Left kidney (tissue), 8 donors: ENCODE results near the gene KRTAP9-2. TPM values are rescaled to one million over a fixed set of nuclear protein-coding genes. Genes with fewer than 3 reads are reported as not detected.
"Not testable (repeated sequence)": the region's sequence is repeated elsewhere in the genome, so short reads cannot be mapped to it uniquely, and the experiment has no call there.

Experiments used
- DNase-seq: peaks from one replicate; pipeline ENCODE4 v3.0.0-alpha.2; 2013
- long read RNA-seq, 8 donors: transcript quantifications; one replicate each; lab custom pipeline, GENCODE V29; 2026
- polyA plus RNA-seq: library from polyadenylated mRNA; unstranded; fragments of 120-200 nt; gene quantifications from one replicate; pipeline ENCODE4 v1.2.1, GENCODE V29; 2013; ENCODE audit not compliant: insufficient read length

Gene KRTAP9-2, protein sequence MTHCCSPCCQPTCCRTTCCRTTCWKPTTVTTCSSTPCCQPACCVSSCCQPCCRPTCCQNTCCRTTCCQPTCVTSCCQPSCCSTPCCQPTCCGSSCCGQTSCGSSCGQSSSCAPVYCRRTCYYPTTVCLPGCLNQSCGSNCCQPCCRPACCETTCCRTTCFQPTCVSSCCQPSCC
- polyA plus RNA-seq, result not detected
- long read RNA-seq, donor 1, result 0 reads
- long read RNA-seq, donor 2, result 0 reads
- long read RNA-seq, donor 3, result 0 reads
- long read RNA-seq, donor 4, result 0 reads
- long read RNA-seq, donor 5, result 0 reads
- long read RNA-seq, donor 6, result 0 reads
- long read RNA-seq, donor 7, result 0 reads
- long read RNA-seq, donor 8, result 0 reads

DNA sequence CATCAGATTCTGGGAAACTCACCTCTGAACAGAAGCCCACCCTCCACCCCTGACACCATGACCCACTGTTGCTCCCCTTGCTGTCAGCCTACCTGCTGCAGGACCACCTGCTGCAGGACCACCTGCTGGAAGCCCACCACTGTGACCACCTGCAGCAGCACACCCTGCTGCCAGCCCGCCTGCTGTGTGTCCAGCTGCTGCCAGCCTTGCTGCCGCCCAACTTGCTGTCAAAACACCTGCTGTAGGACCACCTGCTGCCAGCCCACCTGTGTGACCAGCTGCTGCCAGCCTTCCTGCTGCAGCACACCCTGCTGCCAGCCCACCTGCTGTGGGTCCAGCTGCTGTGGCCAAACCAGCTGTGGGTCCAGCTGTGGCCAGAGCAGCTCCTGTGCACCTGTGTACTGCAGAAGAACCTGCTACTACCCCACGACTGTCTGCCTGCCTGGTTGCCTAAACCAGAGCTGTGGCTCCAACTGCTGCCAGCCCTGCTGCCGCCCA lies at the start of gene KRTAP9-2:
Gene KRTAP9-2 (plus strand): TSS at position 51 of the 498 bp plus-strand sequence. CDS start 7 bp downstream, at position 58.
- not testable (repeated sequence) for DNase-seq

DNA sequence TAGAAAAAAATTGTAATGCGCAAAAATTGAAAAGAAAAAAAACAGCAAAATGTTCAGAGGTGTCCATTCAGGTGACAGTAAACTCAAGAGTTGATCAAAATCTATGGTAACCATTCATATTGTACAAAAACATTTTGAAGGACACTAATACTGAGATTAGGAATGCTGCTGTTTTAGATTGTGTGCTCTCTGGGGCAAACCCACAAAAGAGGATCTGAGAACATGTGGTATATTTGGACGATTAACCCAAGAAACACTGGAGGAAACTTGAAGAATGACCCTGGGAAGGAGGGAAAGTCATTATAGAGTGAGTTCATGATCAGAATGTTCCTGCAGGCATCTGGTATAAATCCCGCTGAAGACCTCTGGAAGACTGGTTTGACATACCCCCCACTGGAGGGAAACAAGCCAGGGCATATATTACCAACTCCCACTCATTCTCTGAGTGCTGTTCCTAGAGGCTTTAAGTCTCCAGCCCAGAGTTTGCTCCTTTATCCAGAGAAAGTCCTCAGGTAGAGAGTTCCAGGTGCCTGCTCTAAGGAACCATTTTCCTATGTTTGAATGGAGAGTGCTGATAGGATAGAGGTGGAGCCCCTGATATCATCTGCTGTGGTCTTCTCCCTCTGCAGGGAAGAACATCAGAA lies 49.6 kb upstream of the KRTAP9-2 start:
- DNase-seq, result no peak

DNA sequence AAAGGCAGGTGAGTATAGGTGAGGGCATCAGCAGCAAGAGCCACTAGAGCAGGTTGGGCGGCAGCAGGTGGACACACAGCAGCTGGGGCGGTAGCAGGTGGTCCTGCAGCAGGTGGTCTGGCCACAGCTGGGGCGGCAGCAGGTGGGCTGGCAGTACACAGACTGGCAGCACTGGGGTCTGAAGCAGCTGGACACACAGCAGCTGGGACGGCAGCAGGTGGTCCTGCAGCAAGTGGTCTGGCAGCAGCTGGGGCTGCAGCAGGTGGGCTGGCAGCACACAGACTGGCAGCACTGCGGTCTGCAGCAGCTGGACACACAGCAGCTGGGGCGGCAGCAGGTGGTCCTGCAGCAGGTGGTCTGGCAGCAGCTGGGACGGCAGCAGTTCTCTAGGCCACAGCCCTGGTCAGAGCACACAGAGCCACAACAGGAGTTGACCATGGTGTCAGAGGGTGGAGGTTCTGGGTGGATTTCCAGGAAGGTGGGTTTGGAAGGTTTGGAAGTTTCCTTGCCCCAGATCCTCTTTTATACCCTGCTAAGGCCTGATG lies 48.6 kb upstream of the KRTAP9-2 start, which contains the start of gene KRTAP4-2:
Gene KRTAP4-2 (minus strand): TSS at position 495 of the 545 bp plus-strand sequence. CDS start 57 bp downstream, at position 438.
- DNase-seq, result no peak

DNA sequence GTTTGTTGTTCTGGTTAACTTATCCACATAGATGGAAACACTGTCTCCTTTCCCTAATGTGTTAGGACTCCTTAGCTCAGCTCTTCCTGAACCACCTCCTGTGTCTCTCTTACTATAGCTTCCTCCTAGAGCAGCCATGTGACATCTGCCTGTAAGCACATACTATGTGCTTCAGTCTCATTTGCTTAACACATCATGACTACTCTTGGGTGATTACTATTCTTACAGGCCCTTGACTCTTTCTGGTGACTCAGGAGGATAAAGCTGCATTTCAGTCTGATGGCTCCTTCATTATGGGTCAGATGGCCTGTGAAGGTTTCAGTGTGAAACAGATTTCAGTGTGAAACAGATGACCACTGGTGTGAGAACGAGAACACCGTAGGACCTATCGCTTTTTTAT lies 48.1 kb upstream of the KRTAP9-2 start:
- no peak for DNase-seq

DNA sequence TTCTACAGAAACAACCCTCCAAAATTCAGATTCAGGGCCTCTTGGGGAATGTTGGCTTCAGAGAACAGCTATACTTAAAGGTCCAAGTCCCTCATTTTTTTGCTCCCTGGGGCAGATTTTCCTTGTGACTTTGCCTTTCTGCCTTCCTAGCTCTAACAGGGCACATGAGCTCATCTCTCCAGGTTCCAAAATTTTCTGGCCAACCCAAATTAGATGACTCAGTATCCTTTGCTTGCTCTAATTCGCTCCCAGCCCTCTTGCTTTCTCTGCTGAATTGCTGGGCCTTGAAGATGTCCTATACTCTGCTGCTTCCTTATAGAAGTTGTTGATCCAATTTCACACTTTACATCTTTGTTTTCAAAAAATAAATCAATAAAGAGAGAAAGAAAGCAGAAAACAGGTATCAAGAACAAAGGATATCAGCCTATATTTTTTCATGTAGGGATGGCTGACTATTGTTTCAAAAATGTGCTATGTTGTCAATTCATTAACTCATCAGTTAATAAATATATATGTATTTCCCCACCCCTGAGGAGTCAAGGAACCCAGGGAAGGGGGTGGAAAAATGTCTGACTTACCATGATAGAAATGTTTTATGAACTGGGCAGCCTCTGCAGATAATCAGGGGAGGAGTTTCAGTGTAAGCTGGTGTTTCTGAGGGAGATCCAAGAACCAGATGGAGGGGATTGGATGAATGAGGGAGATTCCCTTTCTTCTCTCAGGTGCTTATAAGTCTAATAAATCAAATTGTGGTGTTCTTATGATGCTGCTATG lies 47.4 kb upstream of the KRTAP9-2 start:
- no peak for DNase-seq

DNA sequence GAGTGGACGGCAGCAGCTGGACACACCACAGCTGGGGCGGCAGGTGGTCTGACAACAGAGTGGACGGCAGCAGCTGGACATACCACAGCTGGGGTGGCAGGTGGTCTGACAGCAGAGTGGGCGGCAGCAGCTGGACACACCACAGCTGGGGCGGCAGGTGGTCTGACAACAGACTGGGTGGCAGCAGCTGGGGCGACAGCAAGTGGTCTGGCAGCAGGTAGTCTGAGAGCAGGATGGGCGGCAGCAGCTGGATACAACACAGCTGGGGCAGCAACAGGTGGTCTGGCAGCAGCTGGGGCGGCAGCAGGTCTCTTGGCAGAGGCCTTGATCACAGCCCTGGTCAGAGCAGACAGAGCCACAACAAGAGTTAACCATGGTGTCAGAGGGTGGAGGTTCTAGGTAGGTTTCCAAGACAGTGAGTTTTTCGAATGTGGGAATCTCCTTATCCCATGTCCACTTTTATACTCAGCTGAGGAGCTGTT lies 41.9 kb upstream of the KRTAP9-2 start, which contains the start of gene KRTAP4-1:
Gene KRTAP4-1 (minus strand): TSS at position 432 of the 482 bp plus-strand sequence. CDS start 57 bp downstream, at position 375.
- DNase-seq, result no peak

DNA sequence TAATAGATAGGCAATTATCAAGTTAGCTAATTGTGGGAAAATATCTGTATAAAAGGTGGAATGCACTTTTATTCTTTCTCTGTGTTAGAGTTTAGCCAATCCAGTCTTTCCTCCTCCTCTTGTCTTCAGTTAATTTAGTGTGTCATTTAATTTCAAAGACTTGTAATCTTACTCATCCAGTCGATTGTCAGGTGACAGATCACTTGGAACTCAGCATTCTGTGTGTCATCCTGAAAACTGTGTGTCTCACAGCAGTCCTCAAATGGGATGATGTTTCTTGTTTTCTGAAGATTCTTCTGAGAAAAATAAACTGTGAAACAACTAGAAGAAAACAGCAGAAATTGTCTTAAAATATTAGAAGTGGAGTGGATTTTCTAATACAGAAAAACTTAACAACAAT lies 41.4 kb upstream of the KRTAP9-2 start:
- no peak for DNase-seq

DNA sequence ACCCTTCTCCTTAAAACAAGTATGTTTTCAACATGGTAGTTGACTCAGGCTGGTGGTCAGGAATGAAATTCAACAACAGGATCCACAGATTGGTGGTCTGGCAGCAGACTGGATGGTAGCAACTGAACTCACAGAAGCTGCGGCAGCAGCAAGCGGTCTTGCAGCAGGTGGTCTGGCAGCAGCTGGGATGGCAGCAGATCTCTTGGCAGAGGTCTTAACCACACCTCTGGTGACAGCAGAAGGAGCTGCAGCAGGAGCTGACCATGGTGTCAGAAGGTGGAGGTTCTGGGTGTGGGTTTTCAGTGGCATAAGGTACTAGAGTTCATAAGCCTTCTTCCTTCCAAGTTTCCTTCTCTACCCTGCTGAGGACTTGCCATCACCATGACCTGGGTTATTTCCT lies 39.6 kb upstream of the KRTAP9-2 start:
- no peak for DNase-seq

DNA sequence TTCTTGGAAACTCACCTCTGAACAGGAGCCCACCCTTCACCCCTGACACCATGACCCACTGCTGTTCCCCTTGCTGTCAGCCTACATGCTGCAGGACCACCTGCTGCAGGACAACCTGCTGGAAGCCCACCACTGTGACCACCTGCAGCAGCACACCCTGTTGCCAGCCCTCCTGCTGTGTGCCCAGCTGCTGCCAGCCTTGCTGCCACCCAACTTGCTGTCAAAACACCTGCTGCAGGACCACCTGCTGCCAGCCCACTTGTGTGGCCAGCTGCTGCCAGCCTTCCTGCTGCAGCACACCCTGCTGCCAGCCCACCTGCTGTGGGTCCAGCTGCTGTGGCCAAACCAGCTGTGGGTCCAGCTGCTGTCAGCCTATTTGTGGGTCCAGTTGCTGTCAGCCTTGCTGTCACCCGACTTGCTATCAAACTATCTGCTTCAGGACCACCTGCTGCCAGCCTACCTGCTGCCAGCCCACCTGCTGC lies 36.6 kb upstream of the KRTAP9-2 start, which contains the start of gene KRTAP9-1:
Gene KRTAP9-1 (plus strand): TSS at position 51 of the 482 bp plus-strand sequence. CDS start 0 bp downstream, at position 51.
- DNase-seq, result not testable (repeated sequence)

DNA sequence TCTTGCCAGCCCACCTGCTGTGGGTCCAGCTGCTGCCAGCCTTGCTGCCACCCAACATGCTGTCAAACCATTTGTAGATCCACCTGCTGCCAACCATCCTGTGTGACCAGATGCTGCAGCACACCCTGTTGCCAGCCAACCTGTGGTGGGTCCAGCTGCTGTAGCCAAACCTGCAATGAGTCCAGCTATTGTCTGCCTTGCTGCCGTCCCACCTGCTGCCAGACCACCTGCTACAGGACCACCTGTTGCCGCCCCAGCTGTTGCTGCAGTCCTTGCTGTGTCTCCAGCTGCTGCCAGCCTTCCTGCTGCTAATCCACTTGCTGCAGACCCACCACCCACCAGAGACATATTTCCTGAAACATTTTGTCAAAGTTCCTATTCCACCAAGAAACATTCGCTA lies 36.1 kb upstream of the KRTAP9-2 start:
- no peak for DNase-seq

DNA sequence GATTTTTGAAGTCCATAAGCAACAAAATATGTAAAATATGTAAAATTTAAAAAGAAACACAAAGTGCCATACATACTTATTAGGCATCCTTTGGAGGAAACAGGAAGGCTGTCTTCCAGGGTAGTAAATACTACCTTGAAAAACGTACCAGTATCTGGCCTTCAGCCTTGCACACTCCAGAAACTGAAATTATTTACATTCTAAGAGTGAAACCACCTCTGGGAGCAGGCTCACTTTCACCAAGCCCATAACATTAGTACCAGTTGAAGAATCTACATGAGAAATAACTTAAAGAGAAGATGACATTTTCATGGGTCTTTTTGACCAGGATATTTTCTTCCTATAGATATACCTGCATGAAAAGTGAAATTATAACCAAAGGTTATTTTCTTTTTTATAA lies 30.4 kb upstream of the KRTAP9-2 start:
- no peak for DNase-seq

DNA sequence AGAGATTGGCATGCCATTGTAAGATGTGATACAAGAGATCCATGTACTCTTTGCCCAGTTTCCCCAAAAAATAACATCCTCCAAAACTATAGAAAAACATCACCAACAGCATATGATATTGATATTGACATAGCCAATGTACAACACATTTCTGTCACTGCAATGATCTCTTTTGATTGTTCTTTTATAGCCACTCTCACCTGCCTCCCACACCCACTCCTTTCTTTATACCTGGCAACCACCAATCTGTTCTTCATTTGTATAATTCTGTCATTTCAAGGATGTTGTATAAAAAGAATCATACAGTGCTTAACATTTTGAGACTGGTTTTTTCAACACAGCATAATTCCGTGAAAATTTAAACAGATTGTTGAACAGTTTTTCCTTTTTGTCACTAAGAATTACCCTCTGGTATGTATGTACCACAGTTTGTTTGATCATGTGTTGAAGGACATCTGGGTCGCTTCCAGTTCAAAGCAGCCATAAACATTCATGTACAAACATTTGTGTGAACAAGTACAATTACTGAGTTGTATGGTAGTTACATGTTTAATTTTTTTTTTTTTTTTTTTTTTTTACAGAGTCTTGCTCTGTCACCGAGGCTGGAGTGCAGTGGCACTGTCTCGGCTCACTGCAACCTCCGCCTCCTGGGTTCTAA lies 26.9 kb upstream of the KRTAP9-2 start:
- DNase-seq, result no peak

DNA sequence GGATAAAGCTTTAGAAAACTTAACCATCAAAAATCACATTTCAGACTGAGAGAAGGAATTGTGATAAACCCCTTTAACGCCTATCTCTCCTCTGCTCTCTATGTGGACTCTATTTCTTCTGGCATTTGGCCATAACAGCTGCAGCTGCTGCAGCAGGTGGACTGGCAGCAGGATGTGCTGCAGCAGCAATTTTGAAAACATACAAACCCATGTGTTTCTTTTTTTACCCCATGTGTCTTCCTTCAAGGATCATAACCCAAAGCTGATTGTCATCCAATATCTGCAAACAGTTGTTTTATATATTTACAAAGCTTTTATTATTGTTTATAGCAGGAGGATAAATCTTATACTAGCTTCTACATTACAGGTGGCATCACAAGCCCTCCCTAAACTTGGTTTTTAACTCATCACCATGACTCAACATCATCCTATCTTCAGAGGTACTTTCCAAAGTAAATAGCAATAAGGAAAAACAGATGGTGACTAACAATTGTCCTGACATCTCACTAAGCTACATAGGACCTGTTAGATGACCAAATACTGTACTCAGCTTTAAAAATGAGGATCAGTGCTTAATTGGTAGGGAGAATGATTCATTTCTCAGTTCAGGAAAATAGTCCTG lies 14.5 kb upstream of the KRTAP9-2 start:
- no peak for DNase-seq

DNA sequence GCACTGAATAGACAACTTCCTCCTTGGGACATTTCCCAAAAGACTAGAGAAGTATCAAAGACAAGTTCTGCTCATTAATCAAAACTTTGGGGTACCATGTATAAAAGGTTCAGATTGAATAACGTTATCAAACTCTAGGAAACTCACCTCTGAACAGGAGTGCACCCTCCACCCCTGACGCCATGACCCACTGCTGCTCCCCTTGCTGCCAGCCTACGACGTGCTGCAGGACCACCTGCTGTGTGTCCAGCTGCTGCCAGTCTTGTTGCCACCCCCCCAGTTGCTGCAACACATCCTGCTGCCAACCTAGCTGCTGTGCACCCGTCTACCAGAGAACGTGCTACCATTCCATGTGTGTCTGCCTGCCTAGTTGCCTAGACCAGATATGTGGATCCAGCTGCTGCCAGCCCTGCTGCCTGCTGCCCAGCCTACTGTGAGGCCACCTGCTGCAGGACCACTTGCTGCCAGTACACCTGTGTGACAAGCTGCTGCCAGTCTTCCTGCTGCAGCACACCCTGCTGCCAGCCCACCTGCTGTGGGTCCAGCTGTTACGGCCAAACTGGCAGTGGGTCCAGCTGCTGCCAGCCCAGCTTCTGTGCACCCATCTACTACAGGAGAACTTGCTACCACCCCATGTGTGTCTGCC lies 13.8 kb upstream of the KRTAP9-2 start:
- no peak for DNase-seq

DNA sequence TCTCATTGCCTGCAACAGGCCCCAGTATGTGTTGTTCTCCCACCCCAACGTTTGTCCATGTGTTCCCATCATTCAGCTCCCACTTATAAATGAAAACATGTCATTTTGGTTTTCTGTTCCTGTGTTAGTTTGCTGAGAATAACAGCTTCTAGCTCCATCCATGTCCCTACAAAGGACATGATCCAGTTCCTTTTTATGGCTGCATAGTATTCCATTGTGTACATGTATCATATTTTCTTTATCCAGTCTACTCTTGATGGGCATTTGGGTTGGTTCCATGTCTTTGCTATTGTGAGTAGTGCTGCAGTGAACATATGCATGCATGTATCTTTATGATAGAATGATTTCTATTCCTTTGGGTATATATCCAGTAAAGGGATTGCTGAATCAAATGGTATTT lies 10.8 kb upstream of the KRTAP9-2 start:
- no peak for DNase-seq

DNA sequence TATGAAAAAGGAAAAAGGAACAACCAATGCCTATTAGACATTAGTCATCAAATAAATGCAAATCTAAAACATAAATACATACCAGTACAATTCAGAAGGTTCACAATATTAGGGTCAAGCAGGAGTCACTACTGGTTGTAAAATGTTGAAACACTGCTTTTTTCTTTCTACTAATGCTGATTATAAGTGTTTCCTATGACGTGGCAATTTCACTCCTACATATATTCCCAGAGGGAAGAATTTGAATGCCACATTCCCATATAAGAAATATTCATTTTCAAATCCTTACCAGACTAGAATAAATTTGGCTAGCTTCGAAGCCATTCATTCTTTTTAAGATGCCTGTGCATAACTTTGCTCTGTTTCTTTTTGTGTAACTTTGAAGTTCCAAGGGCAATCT lies 2.6 kb upstream of the KRTAP9-2 start:
- no peak for DNase-seq

DNA sequence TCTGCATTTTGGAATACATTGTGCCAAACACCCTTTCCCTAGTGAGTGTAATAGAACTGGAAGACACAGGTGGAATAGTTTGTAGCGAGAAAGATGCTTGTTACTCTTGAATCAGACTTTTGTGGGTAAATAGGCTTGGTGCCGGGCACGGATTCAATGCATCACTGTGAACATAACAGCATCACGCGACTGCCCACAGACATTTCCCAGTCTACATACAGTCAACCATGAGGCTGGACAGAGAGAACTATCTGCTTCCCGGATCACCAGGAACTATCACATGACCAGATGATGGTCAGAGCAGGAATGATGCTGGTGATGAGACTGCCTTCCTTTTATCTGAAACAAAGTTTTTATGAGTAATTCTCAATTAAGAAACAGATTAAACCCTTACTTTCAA lies 397 bp upstream of the KRTAP9-2 start:
- no peak for DNase-seq

DNA sequence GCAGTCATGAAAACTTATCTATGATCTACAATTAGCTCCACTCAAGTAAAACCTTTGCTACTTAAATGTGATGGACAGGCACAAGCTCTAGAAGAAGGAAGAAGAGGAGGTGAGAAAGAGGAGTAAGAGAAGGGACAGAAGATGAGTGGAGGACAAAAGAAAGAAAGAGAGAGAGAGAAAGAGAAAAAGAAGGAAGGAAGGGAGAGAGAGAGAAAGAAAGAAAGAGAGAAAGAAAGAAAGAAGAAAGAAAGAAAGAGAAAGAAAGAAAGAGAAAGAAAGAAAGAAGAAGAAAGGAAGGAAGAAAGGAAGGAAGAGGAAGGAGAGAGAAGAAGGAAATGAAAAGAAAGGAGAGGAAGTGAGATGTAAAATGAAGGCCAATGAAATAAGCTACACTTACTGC lies 3.6 kb downstream of the KRTAP9-2 start:
- DNase-seq, result no peak

DNA sequence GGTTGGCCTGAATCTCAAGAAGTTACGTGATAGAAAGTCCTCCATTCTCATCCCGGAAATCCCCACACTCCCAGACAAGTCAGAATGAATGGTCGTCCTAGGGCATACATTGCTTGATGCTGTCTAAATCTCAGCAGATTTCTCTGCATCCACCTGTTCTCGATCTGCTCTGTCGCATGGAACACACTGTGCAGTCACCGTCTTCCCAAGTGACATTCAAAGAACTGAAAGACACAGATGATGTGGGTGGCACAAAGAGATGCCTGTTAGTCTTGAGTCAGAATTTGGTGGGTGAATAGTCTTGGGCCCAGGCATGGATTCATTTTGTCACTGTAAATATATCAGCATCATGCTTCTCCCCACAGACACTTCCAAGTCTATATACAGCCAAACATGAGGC lies 5.3 kb downstream of the KRTAP9-2 start:
- no peak for DNase-seq
